HG02885 (cell line): ENCODE data around the gene SERTAD3.
"Not testable (repeated sequence)": the region's sequence is repeated elsewhere in the genome, so short reads cannot be mapped to it uniquely, and the experiment has no call there.

Experiments used
- ATAC-seq: cut with Tn5 transposase; IDR thresholded peaks from one replicate; pipeline ENCODE4 v1.9.1; 2021; ENCODE audit warnings: mild to moderate bottlenecking; ENCODE audit not compliant: unreplicated experiment, poor library complexity

Gene SERTAD3

GRCh38 chr19:40460185-40460584 lies 16.1 kb upstream of the SERTAD3 start:
- no peak for ATAC-seq

- no peak for ATAC-seq
Measured at GRCh38 chr19:40458597-40458974, 14.5 kb upstream of the SERTAD3 start.

- ATAC-seq: no peak
Measured at GRCh38 chr19:40457953-40458596, 13.9 kb upstream of the SERTAD3 start.

GRCh38 chr19:40457048-40457447 lies 12.9 kb upstream of the SERTAD3 start:
- ATAC-seq: no peak

GRCh38 chr19:40453943-40454342 lies 9.8 kb upstream of the SERTAD3 start:
- not testable (repeated sequence) for ATAC-seq

- ATAC-seq: no peak
Measured at GRCh38 chr19:40453151-40453735, 9.1 kb upstream of the SERTAD3 start.

GRCh38 chr19:40452016-40452415 lies 7.9 kb upstream of the SERTAD3 start:
- ATAC-seq: no peak

GRCh38 chr19:40450664-40451063 lies 6.5 kb upstream of the SERTAD3 start:
- no peak for ATAC-seq

GRCh38 chr19:40449506-40449905 lies 5.4 kb upstream of the SERTAD3 start:
- no peak for ATAC-seq

GRCh38 chr19:40446263-40446784 lies 2.2 kb upstream of the SERTAD3 start:
- ATAC-seq: no peak

GRCh38 chr19:40445780-40446262 lies 1.7 kb upstream of the SERTAD3 start:
- ATAC-seq: no peak

GRCh38 chr19:40444825-40445312 lies 734 bp upstream of the SERTAD3 start:
- no peak for ATAC-seq

- peak; percentile 70 for ATAC-seq
Measured at GRCh38 chr19:40443131-40443999, 770 bp downstream of the SERTAD3 start.

- no peak for ATAC-seq
Measured at GRCh38 chr19:40442328-40443130, 1.6 kb downstream of the SERTAD3 start.

GRCh38 chr19:40441719-40442253 lies 2.3 kb downstream of the SERTAD3 start:
- ATAC-seq: no peak

- ATAC-seq: no peak
Measured at GRCh38 chr19:40438284-40438683, 5.9 kb downstream of the SERTAD3 start.

GRCh38 chr19:40433391-40434216 lies 10.5 kb downstream of the SERTAD3 start:
- peak; percentile 67 for ATAC-seq

- ATAC-seq: not testable (repeated sequence)
Measured at GRCh38 chr19:40432760-40433159, 11.4 kb downstream of the SERTAD3 start.

- ATAC-seq: no peak
Measured at GRCh38 chr19:40431698-40432097, 12.4 kb downstream of the SERTAD3 start.
